Measurements from ENCODE around the gene FAM168B.

- TF ChIP-seq CTCF (IDR thresholded peaks at IDR 0.05) (no peak), POLR2A (IDR thresholded peaks at IDR 0.05) (no peak)
Measured at GRCh38 chr2:131056204-131056931, 36.9 kb downstream of the FAM168B start.

Measured in adrenal gland (tissue), 5 donors.